Thyroid gland (tissue), 4 donors: ENCODE results near the gene GSKIP.

Experiments used
- POLR2A ChIP-seq, 2 donors: fragments of 450-650 bp; IDR thresholded peaks; one replicate each; pipeline ENCODE4 v1.6.1; 2017; ENCODE audit warnings: antibody characterized with exemption in 2 of 2, mild to moderate bottlenecking in 2 of 2, moderate library complexity in 1 of 2
- TF ChIP-seq, protein P1 (sequence below), 6 experiments: fragments of 200-600 bp in 3 of 6; fragments of 450-650 bp in 3 of 6; sonication (generic) in 3 of 6; IDR thresholded peaks; one replicate each; pipeline ENCODE4 v1.5.1; 2016 to 2019; ENCODE audit warnings: antibody characterized with exemption in 6 of 6, mild to moderate bottlenecking in 2 of 6, inconsistent platforms in 1 of 6, moderate library complexity in 1 of 6

GRCh38 chr14:96380735-96381134 lies 17.4 kb downstream of the GSKIP start:
- TF ChIP-seq, protein P1, sequence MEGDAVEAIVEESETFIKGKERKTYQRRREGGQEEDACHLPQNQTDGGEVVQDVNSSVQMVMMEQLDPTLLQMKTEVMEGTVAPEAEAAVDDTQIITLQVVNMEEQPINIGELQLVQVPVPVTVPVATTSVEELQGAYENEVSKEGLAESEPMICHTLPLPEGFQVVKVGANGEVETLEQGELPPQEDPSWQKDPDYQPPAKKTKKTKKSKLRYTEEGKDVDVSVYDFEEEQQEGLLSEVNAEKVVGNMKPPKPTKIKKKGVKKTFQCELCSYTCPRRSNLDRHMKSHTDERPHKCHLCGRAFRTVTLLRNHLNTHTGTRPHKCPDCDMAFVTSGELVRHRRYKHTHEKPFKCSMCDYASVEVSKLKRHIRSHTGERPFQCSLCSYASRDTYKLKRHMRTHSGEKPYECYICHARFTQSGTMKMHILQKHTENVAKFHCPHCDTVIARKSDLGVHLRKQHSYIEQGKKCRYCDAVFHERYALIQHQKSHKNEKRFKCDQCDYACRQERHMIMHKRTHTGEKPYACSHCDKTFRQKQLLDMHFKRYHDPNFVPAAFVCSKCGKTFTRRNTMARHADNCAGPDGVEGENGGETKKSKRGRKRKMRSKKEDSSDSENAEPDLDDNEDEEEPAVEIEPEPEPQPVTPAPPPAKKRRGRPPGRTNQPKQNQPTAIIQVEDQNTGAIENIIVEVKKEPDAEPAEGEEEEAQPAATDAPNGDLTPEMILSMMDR (IDR thresholded peaks at IDR 0.05), result no peak
- no peak for TF ChIP-seq POLR2A (IDR thresholded peaks at IDR 0.05)
